HG02588 (cell line): ENCODE data around the gene ZFAND3.

Source experiments
- ATAC-seq: cut with Tn5 transposase; IDR thresholded peaks from one replicate; pipeline ENCODE4 v1.9.1; 2021; ENCODE audit warnings: mild to moderate bottlenecking, moderate library complexity; ENCODE audit not compliant: unreplicated experiment

The ZFAND3 gene

GRCh38 chr6:37965964-37966676 lies 146.6 kb downstream of the ZFAND3 start:
- no peak for ATAC-seq

GRCh38 chr6:37966801-37967200 lies 147.3 kb downstream of the ZFAND3 start:
- no peak for ATAC-seq

GRCh38 chr6:37967651-37968050 lies 148.1 kb downstream of the ZFAND3 start:
- ATAC-seq = no peak

- no peak for ATAC-seq
These were observed 151.7 kb downstream of the ZFAND3 start for GRCh38 chr6:37971266-37971665.

GRCh38 chr6:37971711-37972390 lies 152.3 kb downstream of the ZFAND3 start:
- no peak for ATAC-seq

- no peak for ATAC-seq
These were observed 153.6 kb downstream of the ZFAND3 start for GRCh38 chr6:37972994-37973757.

GRCh38 chr6:37974381-37974780 lies 154.9 kb downstream of the ZFAND3 start:
- no peak for ATAC-seq

GRCh38 chr6:37974943-37975342 lies 155.4 kb downstream of the ZFAND3 start:
- ATAC-seq = no peak

- no peak for ATAC-seq
These were observed 158.2 kb downstream of the ZFAND3 start for GRCh38 chr6:37977715-37978114.

- ATAC-seq = no peak
These were observed 160.1 kb downstream of the ZFAND3 start for GRCh38 chr6:37979392-37980221.

GRCh38 chr6:37980222-37980595 lies 160.7 kb downstream of the ZFAND3 start:
- ATAC-seq = no peak

- ATAC-seq = no peak
These were observed 162.1 kb downstream of the ZFAND3 start for GRCh38 chr6:37981626-37982025.

GRCh38 chr6:37982317-37982716 lies 162.8 kb downstream of the ZFAND3 start:
- ATAC-seq = no peak

GRCh38 chr6:37983720-37984501 lies 164.4 kb downstream of the ZFAND3 start:
- ATAC-seq = no peak

- no peak for ATAC-seq
These were observed 165.1 kb downstream of the ZFAND3 start for GRCh38 chr6:37984578-37984977.

GRCh38 chr6:37985355-37985754 lies 165.8 kb downstream of the ZFAND3 start:
- ATAC-seq = no peak

- no peak for ATAC-seq
These were observed 167.5 kb downstream of the ZFAND3 start for GRCh38 chr6:37987018-37987417.

GRCh38 chr6:37987559-37987958 lies 168.0 kb downstream of the ZFAND3 start:
- ATAC-seq = no peak

GRCh38 chr6:37988127-37988526 lies 168.6 kb downstream of the ZFAND3 start:
- no peak for ATAC-seq

- ATAC-seq = no peak
These were observed 169.2 kb downstream of the ZFAND3 start for GRCh38 chr6:37988696-37989095.
